Left kidney (tissue), 2 donors: ENCODE results near the gene TBCK. TPM values are rescaled to one million over a fixed set of nuclear protein-coding genes. Genes with fewer than 3 reads are reported as not detected.
"Not testable (repeated sequence)": the region's sequence is repeated elsewhere in the genome, so short reads cannot be mapped to it uniquely, and the experiment has no call there.

Experiments used
- DNase-seq: peaks from one replicate; pipeline ENCODE4 v3.0.0-alpha.2; 2013
- polyA plus RNA-seq: library from polyadenylated mRNA; unstranded; fragments of 120-200 nt; gene quantifications from one replicate; pipeline ENCODE4 v1.2.1, GENCODE V29; 2013; ENCODE audit not compliant: insufficient read length

Gene TBCK
- polyA plus RNA-seq, 1 donor: 71.6 TPM

DNA sequence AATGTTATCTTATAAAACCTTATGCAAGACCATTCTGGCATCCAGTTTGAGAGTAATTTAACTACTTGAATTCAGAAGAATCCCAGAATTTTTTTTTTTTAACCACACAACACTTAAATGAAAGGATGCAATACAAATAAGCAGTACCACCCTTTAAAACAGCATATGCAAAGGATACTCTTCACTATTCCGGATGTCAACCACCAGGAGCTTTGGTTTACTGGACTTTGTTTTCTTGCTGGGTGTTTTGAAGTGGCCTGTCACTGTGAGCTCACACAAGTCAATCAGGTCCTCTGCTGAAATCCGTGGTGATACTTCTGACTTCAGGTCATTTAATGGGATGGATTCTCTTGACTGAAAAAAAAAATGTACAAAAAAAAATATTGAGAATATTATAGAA, 200.0 kb downstream of the TBCK start:
- DNase-seq: no peak

DNA sequence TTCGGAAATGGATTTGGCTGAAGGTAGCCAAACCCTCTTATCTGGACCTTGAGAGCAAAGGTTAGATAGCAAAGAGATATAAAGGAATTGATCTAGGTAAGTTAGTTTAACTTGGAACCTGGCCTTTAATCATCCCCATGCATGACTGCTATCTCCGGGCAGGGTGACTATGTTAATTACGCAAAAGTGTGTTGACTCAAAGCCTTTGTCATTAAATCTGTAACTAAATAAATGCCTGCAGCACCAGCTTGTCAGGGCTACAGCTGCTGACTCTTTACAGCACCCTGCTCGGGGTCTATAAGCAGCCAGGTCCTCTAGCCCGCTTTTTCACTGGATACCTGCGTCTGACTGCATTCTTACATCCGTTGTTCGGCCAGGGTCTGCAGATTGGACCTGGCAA, 201.7 kb downstream of the TBCK start:
- DNase-seq: no peak

DNA sequence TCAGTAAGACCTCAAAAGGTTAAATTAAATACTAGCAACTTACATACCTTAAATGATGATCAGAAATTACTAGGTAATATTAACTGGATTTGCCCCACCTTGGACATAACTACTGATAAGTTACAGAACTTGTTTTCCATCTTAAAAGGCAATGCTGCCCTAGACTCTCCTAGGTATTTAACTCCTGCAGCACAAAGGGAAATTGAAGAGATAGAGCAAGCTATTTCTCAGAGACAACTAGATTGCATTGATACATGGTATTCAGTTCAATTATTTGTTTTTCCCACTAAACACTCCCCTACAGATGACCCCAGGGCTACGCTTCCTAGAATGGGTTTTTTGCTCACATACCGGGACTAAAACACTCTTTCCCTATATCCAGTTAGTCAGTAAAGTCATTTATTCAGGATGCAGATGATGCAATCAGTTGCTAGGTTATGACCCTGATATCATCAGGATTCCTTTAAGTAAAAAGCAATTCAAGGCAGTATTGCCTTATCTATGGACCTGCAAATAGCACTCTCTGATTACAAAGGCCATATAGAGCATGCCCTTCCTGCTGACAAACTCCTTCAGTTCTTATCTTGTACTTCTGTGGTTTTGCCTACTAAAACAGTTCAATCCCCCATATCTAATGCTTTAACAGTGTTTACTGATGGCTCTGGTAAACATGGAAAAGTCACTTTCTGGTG, 204.1 kb downstream of the TBCK start:
- not testable (repeated sequence) for DNase-seq

DNA sequence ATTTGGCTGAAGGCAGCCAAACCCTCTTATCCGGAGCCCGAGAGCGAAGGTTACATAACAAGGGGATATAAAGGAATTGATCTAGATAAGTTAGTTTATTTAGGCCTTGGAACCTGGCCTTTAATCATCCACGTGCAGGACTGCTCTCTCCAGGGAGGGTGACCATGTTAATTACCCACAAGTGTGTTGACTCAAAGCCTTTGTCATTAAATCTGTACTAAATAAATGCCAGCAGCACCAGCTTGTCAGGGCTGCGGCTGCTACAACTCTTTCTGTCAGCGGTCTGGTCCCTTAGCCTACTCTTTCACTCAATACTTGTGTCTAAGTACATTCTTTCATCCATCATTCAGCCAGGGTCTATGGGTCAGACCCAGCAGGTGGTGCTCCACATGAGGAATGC, 206.1 kb downstream of the TBCK start:
- DNase-seq: no peak

DNA sequence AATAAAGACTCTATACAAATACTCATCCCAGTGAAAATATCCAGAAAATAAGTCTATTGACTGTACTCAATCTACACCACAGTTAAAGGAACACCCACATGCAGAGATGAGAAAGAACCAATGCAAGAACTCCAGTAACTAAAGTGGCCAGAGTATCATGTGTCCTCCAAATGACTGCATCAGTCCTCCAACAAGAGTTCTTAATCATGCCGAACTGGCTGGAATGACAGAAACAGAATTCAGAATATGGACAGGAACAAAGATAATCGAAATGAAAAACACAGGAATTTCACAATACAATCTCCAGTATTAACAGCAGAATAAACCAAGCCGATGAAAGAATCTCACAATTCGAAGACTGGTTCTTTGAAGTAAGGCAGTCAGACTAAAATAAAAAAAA, 210.3 kb downstream of the TBCK start:
- DNase-seq: no peak

DNA sequence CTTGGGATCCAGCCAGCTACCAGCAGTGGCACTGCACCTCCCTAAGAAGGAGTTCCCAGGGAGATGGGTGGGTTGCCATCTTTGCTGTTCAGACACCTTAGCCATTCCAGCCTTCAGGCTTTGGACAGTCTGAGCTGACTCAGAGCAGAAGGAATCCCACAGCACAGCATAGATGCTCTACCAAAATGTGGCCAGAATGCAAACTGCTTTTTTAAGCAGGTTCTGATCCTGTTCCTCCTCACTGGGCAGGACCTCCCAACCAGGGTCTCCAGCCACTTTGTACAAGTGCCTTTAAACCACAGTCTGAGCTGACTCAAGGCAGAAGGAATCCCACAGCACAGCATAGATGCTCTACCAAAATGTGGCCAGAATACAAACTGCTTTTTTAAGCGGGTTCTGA, 211.7 kb downstream of the TBCK start:
- no peak for DNase-seq

GRCh38 chr4:106096454-106096853, 219.6 kb downstream of the TBCK start:
- no peak for DNase-seq

GRCh38 chr4:106095408-106095807, 220.6 kb downstream of the TBCK start:
- DNase-seq: no peak

DNA sequence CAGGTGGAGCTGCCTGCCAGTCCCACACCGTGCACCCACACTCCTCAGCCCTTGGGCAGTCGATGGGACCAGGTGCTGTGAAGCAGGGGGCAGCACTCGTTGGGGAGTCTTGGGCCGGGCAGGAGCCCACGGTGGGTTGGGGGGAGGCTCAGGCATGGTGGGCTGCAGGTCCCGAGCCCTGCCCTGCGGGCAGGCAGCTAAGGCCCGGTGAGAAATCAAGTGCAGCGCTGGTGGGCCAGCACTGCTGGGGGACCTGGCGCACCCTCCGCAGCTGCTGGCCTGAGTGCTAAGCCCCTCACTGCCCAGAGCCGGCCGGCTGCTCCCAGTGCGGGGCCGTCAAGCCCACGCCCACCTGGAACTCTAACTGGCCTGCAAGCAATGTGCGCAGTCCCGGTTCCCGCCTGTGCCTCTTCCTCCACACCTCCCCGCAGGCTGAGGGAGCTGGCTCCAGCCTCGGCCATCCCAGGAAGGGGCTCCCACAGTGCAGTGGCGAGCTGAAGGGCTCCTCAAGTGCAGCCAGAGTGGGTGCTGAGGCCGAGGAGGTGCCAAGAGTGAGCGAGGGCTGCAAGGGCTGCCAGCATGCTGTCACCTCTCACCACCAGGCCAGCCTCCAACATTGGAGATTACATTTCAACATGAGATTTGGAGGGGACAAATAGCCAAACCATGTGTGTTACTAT, 223.5 kb downstream of the TBCK start:
- DNase-seq: no peak

DNA sequence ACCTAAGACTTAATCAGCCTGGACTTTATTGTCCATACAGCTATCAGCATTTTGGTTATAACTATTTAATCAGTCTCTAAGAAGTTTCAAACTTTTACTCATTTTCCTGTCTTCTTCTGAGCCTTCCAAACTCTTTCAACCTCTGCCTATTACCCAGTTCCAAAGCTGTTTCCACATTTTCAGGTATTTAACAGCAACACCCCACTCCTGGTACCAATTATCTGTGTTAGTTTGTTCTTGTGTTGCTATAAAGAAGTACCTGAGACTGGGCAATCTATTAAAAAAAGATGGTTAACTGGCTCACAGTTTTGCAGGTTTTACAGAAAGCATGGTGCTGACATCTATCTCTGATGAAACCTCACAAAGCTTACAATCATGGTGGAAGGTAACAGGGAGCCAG, 225.2 kb downstream of the TBCK start:
- DNase-seq: no peak

DNA sequence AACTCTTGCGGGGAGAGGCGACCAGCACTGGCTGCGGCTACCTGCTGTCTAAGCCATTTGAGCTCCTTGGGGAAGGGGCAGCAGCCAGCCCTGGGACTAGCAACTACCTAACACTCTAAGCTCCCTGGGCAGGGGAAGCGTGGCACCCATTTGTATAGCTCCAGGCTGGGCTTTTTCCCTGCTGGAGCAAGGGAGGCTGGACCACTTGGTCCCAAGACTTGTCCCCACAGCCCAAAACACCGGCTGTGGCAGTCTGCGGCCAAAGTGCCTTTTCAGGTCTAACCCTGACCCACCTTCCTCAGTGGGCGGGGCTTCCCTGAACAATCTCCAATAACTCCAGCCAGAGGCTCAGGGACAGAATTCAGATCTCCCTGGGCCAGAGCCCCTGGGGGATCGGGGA, 232.9 kb downstream of the TBCK start:
- no peak for DNase-seq

DNA sequence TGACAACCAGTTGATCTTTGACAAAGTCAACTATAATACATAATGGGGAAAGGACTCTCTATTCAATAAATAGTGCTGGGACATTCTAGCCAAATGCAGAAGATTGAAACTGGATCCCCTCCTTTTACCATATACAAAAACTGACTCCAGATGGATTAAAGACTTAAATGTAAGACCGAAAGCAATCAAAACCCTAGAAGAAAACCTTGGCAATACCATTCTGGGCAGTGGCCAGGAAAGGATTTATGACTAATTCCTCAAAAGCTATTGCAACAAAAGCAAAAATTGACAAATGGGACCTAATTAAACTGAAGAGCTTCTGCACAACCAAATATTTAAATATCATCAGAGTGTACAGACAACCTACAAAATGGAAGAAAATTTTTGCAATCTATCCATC, 235.6 kb downstream of the TBCK start:
- no peak for DNase-seq

- no peak for DNase-seq
Observed at GRCh38 chr4:106079616-106080015, 236.4 kb downstream of the TBCK start.

DNA sequence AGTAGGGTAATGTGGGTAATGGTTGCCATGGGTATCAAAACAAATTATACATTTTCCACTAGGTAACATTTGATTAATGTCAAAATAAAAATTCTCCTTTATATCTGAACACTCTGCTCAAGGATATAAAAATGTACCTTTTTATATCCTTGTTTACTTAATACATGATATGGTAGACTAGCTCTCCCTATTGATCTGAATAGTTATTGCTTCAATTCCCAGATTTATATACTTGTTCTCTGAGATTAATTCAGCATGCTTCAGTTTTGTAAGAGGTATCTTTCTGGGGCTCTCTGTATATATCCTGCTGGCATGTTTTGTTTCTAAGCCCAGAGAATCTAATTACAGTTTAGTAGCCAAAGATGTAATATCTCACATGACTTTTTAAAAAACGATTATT, 251.0 kb downstream of the TBCK start:
- DNase-seq: no peak

GRCh38 chr4:106063009-106063408, 253.0 kb downstream of the TBCK start:
- no peak for DNase-seq

DNA sequence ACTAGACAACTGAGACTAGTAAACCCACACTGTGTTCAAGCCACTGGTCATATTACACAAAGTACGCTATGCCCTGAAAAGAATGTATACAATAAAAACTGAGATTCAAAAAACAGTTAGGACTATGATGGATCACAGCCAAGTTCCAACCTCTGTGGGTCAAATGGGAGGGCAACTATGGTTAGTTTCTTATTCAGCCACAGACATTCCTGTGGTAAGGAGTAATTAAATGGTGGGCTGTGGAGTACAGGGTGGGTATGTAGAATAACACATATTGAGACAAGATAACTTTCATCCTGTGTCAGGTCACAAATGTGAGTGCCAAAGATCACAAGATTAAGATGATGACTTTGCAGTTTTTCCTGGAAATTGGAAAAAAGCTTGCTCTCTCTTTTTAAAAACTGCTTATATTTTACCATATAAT, 253.5 kb downstream of the TBCK start:
- no peak for DNase-seq

- DNase-seq: no peak
Observed at GRCh38 chr4:106058921-106059320, 257.1 kb downstream of the TBCK start.

GRCh38 chr4:106056914-106057313, 259.1 kb downstream of the TBCK start:
- no peak for DNase-seq

GRCh38 chr4:106051514-106051913, 264.5 kb downstream of the TBCK start:
- DNase-seq: no peak

- DNase-seq: no peak
Observed at GRCh38 chr4:106049490-106049889, 266.5 kb downstream of the TBCK start.

DNA sequence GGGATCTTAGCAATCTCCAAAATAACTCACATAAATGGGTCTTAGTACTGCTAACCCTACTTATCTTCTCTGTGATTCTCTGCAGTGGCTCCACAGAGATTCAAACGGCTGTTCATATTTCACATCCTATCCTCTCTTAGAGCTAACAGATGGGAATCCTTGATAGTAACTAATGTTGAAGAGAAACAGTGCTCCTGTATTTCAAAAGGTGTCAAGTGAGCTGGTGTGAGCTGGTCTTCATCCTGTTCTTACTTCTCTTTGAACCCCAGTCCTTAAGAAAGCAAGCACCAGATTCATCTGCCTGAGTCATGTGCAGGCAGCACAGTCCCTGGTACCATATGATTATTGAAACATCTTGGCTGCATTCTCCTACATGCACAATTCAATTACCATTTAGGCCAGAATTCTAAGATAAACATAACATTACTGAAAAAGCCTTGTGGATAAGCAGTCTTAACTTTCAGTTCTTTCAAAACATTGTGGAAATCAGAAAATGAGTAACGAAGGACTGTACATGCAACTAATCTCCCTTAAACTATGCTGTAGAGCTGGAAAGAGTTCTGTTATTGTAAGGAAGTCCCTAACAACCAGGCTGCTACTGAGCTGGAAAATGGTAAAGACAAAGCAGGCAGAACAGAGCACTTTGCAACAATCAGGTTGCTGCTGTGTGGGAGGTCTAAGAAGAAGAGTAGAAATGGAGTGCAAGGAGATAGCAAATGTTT, 267.6 kb downstream of the TBCK start:
- no peak for DNase-seq

- no peak for DNase-seq
Observed at GRCh38 chr4:106046083-106046482, 269.9 kb downstream of the TBCK start.

DNA sequence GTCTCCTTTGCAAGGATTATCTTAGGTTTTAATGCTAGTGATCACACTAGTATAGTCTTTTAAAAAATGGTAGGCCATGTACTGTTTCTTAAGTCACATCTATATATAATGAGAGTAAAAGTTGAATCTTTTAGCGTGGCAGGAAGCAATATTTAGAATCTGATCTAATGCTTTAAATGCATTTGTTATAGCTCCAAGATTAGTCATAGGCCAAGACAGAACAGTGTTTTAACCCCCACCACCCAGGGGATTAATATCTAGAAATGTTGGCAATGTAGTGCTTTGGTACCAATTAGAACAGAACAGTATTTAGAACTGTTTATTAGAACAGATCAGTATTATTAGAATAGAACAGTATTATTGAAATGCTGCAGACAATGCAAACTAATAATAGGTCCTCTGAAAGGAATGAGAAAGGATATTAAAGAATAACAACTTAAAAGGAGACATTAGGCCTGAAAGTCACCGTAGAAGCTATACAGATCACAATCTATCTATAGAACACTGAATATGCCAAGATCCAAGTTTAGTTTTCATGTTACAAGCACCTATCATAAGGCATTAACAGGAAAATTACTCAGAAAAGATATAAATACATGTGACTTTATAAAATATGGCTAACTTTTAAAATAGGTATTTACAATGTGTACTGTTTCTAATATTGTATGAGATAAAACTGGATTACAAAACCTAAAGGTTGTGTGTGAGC, 274.6 kb downstream of the TBCK start:
- no peak for DNase-seq
